HG03139 (cell line): ENCODE measurements around the gene TIMM22.
"Not testable (repeated sequence)": the region's sequence is repeated elsewhere in the genome, so short reads cannot be mapped to it uniquely, and the experiment has no call there.

Source experiments
- ATAC-seq: cut with Tn5 transposase; IDR thresholded peaks from one replicate; pipeline ENCODE4 v1.9.1; 2021; ENCODE audit not compliant: unreplicated experiment

The TIMM22 gene

DNA sequence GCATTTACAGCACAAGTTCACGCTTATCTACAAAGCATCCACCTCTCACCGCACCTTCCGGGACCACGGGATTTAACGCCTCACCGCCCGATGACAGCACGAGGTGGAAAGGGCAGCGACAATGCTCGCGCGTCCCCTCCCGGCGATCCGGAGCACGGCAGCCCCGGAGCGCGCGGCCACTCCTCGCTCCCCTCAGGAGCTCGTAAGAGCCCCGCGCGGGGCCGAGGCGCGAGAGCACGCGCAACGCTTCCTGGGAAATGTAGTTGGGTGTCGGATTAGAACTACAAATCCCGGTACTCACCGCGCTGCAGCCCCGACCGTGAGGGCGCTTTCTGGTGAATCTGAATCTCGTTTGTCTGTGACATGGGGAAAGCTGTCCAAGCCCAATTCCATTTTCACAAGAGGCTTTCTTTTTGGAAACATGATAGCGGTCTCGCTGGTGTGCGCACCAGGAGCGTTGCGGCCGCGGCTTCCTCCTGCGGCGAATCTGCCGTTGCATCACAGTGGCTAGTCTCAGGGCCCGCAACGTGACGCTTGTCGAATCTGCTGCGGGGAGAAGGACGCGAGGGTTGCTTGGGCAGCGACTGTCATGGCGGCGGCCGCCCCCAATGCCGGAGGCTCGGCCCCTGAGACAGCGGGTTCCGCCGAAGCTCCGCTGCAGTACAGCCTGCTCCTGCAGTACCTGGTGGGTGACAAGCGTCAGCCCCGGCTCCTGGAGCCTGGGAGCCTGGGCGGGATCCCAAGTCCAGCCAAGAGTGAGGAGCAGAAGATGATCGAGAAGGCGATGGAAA lies at the start of gene TIMM22:
Gene TIMM22, plus strand, starts transcription at position 576 of the 791 bp plus-strand sequence. Its CDS starts 14 bp downstream, at position 590.
- ATAC-seq: peak; percentile 87

DNA sequence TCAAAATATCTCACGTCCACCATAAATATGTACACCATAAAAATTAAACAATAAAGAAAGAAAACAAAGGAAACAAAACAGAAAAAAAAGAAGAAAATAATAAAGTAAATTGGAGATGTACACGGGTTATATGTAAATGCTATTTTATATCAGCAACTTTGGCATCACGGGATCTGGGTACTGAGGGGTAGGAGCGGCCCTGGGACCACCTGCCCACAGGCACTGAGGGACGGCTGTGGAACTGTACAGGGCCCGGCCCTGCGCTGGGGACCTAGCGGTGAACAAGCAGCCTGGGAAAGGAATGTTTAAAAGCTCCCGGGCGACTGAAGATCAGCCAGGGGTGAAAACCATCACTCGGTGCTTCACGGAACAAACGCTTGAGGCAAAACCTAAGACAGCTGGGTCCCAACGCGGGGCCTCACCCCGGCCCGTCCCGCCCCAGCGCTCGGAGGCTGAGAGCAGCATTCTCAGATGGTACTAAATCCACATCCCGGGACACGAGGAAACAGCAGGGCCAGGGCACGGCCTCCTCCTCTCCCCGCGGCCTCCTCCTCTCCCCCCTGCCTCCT lies 48.6 kb upstream of the TIMM22 start:
- no peak for ATAC-seq

- no peak for ATAC-seq
Observed at GRCh38 chr17:949623-950303, 47.2 kb upstream of the TIMM22 start.

DNA sequence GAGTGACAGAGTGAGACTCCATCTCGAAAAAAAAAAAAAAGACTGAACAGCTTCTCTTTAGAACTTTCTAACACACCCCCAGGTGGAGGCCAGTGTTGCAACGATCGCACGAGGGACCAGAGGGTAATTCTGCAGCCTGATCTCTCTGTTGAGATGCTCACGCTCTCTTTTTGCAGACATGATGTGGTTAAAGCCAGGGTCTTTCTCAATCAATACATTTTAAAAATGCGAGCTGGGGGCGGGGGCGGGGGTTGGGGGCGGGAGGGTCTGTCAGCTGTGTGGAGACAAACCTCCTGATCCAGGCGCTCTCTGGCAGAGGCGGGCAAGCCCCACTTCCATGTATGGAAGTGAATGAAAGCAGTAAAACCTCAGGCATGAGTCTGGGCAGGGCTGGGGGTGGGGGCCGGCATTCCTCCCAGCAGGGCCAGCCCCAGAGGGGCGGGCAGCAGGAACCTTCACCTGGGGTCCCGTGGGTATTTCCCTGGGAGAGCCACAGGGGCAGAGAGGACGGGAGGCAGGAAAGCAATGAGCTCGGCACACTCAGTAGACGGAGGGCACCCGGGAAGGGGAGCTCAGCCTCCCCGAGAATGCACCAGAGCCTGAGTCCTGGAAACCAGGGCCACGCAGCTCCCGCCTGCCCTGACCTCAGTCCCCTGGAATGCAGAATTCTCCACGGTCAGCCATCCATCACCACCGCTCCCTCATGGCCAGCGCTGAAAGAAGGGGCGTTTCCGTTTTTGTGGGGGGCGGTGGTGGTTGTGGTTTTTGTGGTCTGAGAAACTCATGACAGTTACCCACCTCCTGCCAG lies 45.4 kb upstream of the TIMM22 start:
- ATAC-seq: no peak

- ATAC-seq: not testable (repeated sequence)
Observed at GRCh38 chr17:952592-952991, 44.3 kb upstream of the TIMM22 start.

DNA sequence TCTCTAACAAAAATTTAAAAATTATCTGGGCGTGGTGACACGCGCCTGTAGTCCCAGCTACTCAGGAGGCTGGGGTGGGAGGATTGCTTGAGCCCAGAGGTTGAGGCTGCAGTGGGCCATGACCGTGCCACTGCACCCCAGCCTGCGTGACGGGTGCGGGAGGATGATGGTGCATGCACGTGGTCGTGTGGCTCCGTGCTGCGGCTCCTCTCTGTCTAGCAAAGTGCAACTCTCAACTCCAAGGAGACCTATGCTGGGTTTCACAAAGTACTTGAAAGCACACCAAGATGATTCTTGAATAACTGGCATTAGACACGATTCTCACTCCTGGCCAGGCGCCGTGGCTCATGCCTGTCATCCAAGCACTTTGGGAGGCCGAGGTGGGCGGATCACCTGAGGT lies 43.2 kb upstream of the TIMM22 start:
- no peak for ATAC-seq

- no peak for ATAC-seq
Observed at GRCh38 chr17:954431-955164, 42.3 kb upstream of the TIMM22 start.

- ATAC-seq: no peak
Observed at GRCh38 chr17:956905-957304, 40.0 kb upstream of the TIMM22 start.

DNA sequence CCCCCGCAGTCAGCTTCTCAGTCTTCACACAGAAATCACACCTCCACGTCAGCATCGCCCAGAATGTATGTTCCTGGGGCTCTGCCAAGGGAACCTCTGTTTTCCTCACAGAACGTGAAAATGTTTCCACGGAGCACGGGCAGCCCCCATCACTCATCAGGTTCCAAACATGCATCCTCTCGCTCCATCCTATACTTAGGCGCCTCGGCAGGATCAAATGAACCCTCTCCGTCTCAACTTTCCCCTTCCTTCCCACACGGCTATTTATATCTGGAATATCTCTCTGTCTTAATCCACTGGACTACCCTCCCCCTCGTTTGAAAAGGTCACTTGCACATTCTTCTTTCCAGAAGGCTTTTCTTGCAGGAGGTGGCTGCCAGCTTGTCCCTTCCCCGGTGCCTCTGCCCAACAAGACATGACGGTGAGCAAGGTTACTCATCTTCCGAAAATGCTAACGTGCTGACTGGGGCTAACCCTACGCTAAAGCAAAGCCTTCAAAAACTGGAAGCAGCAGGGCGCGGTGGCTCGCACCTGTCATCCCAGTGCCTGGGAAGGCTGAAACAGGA lies 39.0 kb upstream of the TIMM22 start:
- ATAC-seq: no peak

GRCh38 chr17:958712-959451 lies 38.0 kb upstream of the TIMM22 start:
- ATAC-seq: no peak

- no peak for ATAC-seq
Observed at GRCh38 chr17:962166-962565, 34.8 kb upstream of the TIMM22 start.

DNA sequence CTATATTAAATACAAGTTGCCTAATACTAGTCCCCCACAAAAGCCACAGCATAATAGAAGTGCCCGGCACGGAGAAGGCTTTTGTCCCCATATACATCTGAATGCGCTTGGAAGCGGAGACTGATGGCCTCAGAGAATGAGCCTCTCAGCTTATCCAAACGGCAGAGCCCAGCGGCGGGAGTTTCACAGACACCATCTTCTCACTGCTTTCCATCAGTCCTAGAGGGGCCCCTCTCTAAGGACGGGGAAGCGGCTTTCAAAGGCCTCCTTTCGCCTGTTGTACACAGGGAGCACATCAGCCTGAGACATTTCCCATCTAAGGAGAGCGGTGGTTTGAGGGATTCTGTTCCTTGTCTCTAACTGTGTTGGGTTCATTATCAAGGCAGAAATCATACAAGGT lies 34.3 kb upstream of the TIMM22 start:
- no peak for ATAC-seq

GRCh38 chr17:964876-965275 lies 32.1 kb upstream of the TIMM22 start:
- ATAC-seq: no peak

DNA sequence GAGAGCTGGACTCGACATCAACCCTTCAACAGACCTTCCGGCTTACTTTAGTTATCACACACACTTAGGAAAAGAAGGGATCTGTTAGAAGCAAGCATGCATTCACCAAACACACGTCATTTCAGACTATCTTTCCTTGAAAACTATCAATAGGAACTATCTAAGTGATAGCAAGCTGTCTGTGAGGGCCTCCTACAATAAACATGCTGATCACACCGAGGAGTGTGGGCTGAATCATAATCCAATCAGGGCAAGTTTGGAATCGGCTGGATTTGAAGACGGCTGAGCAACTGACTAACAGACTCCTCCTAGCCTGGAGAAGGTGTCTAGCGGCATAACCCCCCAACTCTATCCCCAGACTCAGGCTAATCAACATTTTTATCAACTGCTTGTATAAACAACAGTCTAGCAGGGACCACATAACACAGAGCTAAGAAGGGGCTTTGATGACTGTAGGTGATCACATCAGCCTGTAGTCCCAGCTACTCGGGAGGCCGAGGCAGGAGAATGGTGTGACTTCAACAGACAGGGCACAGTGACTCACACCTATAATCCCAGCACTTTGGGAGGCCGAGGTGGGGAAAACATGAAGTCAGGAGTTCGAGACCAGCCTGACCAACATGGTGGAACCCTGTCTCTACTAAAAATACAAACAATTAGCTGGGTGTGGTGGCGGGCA lies 31.5 kb upstream of the TIMM22 start:
- ATAC-seq: no peak

DNA sequence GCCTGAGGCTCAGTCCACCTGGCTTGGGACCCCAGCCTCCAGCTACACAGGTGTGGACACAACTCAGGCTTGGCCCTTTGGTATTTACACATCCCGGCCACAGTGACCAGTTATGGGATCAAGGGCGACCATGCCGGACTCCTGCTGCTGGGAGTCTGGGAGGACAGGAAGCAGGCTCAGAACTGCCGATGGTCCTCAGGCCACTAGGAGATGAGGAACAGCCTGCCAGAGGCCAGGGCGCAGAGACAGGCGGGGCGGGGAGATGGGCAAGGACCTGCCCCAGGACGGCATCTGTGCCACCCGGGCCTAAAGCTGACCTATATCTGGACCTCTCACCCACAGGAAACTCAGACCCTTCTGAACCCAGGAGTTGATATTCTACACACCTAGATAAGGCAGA lies 29.8 kb upstream of the TIMM22 start:
- ATAC-seq: no peak

GRCh38 chr17:968812-969730 lies 27.9 kb upstream of the TIMM22 start:
- no peak for ATAC-seq

DNA sequence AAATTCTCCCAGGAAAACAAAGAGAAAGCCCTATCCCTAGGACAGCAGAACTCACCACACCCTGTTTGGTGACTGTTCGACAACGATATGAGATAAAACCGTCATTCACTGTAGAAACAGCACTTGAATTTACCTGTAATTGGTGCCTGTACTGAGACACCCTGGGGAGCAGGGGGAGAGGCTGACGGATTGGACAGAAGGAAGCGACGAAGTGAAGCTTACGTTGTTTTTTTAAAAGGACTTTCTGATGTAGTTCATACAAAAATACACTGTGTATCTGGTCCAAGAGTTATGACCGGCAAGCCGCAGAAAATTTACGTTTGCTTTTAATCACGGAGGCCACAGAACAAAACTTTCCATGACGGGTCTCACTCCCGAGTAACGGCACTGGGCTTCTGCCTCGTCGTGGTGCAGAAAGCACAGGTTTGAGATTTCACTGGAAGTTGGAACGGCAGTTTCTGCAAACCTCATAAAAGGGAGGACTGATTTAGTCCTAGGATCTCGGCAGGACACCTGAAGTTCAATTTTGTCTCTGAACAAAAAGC lies 27.0 kb upstream of the TIMM22 start:
- ATAC-seq: no peak

DNA sequence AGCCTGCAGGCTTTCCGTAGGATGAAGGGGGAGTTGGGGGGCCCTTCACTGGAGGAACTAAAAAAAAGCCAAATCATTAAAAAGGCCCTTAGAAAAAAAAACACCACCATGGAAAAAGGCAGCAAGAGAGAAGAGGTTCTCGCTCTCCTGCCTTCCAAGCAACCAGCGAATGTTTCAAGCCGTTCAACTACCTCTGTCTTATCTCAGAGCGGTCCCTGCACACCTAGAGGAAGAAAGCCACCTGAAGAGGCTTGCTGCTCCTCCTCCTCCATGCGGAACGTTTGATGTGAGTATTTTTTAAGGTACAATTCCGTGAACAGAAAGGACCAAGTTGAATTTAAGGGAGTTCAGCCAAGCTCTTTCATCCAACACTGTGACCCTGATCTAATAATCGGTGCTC lies 26.6 kb upstream of the TIMM22 start:
- no peak for ATAC-seq
